KG1 (cell line): Measurements from ENCODE around the gene CAMK2D.

ENCODE experiments used
- DNase-seq: peaks from one replicate; lab custom pipeline; 2025; lab: John Stamatoyannopoulos, UW

The CAMK2D gene

GRCh38 chr4:113471146-113471860, 290.2 kb downstream of the CAMK2D start:
- no peak for DNase-seq

- DNase-seq, result no peak
These were observed 291.6 kb downstream of the CAMK2D start for GRCh38 chr4:113469926-113470325.

- DNase-seq, result no peak
These were observed 292.5 kb downstream of the CAMK2D start for GRCh38 chr4:113469023-113469390.

GRCh38 chr4:113468165-113469022, 293.1 kb downstream of the CAMK2D start:
- DNase-seq, result no peak

- DNase-seq, result no peak
These were observed 294.0 kb downstream of the CAMK2D start for GRCh38 chr4:113467581-113467980.

- no peak for DNase-seq
These were observed 299.3 kb downstream of the CAMK2D start for GRCh38 chr4:113462286-113462685.

GRCh38 chr4:113461281-113461680, 300.3 kb downstream of the CAMK2D start:
- no peak for DNase-seq

GRCh38 chr4:113457886-113458285, 303.7 kb downstream of the CAMK2D start:
- DNase-seq, result no peak

- no peak for DNase-seq
These were observed 304.4 kb downstream of the CAMK2D start for GRCh38 chr4:113457121-113457520.

- no peak for DNase-seq
These were observed 306.5 kb downstream of the CAMK2D start for GRCh38 chr4:113455061-113455460.

- no peak for DNase-seq
These were observed 308.5 kb downstream of the CAMK2D start for GRCh38 chr4:113452868-113453620.

- DNase-seq, result no peak
These were observed 309.4 kb downstream of the CAMK2D start for GRCh38 chr4:113452152-113452551.

- no peak for DNase-seq
These were observed 311.1 kb downstream of the CAMK2D start for GRCh38 chr4:113450295-113451080.

GRCh38 chr4:113449410-113449974, 312.0 kb downstream of the CAMK2D start:
- no peak for DNase-seq

GRCh38 chr4:113447769-113448168, 313.8 kb downstream of the CAMK2D start:
- DNase-seq, result no peak

GRCh38 chr4:113447061-113447460, 314.5 kb downstream of the CAMK2D start:
- no peak for DNase-seq

GRCh38 chr4:113446019-113446418, 315.5 kb downstream of the CAMK2D start:
- no peak for DNase-seq

GRCh38 chr4:113445286-113445685, 316.3 kb downstream of the CAMK2D start:
- DNase-seq, result no peak

GRCh38 chr4:113444386-113444785, 317.2 kb downstream of the CAMK2D start:
- no peak for DNase-seq

GRCh38 chr4:113442826-113443225, 318.7 kb downstream of the CAMK2D start:
- no peak for DNase-seq

- DNase-seq, result no peak
These were observed 321.2 kb downstream of the CAMK2D start for GRCh38 chr4:113440371-113440770.
